DND-41 (cell line): ENCODE data around the gene CORO6.

Experiments
- ATAC-seq: fragments of 200-7000 bp; cut with Tn5 transposase; 3 replicates; pipeline ENCODE4 v1.9.1; 2021; ENCODE audit warnings: low read depth; ENCODE audit not compliant: insufficient read depth
- DNase-seq: peaks from one replicate; pipeline ENCODE4 v3.0.0-alpha.2; 2020
- H2AFZ ChIP-seq: 2 replicates; pipeline ENCODE4 v1.6.0; 2012; ENCODE audit warnings: low read depth, low read length
- H3K27ac ChIP-seq: 2 replicates; pipeline ENCODE4 v1.5.1; 2012; ENCODE audit warnings: low read length, inconsistent platforms
- H3K27me3 ChIP-seq: fragments of 200-600 bp; sonication (generic); 2 replicates; pipeline ENCODE4 v1.6.0; 2012; ENCODE audit warnings: low read length, mild to moderate bottlenecking, inconsistent platforms; ENCODE audit not compliant: insufficient read depth, poor library complexity
- H3K36me3 ChIP-seq: 2 replicates; pipeline ENCODE4 v1.5.1; 2012; ENCODE audit warnings: low read length, inconsistent platforms; ENCODE audit not compliant: insufficient read depth
- H3K4me1 ChIP-seq: 2 replicates; pipeline ENCODE4 v1.5.1; 2012; ENCODE audit warnings: mild to moderate bottlenecking, low read length; ENCODE audit not compliant: insufficient read depth
- H3K4me2 ChIP-seq: 2 replicates; pipeline ENCODE4 v1.6.0; 2012; ENCODE audit warnings: mild to moderate bottlenecking, moderate library complexity, low read length, inconsistent platforms; ENCODE audit not compliant: insufficient read depth
- H3K4me3 ChIP-seq, 2 experiments: fragments of 200-600 bp in 1 of 2; shearing (Covaris generic) in 1 of 2; 2 replicates each; pipeline ENCODE4 v1.5.1; 2012 to 2016; ENCODE audit warnings: inconsistent platforms in 2 of 2, low read length in 2 of 2, mild to moderate bottlenecking in 2 of 2, low read depth in 1 of 2, moderate library complexity in 1 of 2
- H3K79me2 ChIP-seq: 2 replicates; pipeline ENCODE4 v1.6.0; 2012; ENCODE audit warnings: low read length, inconsistent platforms; ENCODE audit not compliant: insufficient read depth
- H3K9ac ChIP-seq: 2 replicates; pipeline ENCODE4 v1.6.0; 2012; ENCODE audit warnings: low read depth, mild to moderate bottlenecking, inconsistent platforms, low read length, moderate library complexity
- H3K9me3 ChIP-seq: 2 replicates; pipeline ENCODE4 v1.5.1; 2012; ENCODE audit warnings: low read length, moderate library complexity, mild to moderate bottlenecking, inconsistent platforms; ENCODE audit not compliant: insufficient read depth, severe bottlenecking
- H4K20me1 ChIP-seq: 2 replicates; pipeline ENCODE4 v1.6.0; 2012; ENCODE audit warnings: low read length; ENCODE audit not compliant: insufficient read depth
- EZH2 ChIP-seq: IDR thresholded peaks from 3 replicates; pipeline ENCODE4 v1.6.1; 2012; ENCODE audit warnings: borderline replicate concordance, low read depth, mild to moderate bottlenecking, moderate library complexity, low read length, inconsistent platforms; ENCODE audit not compliant: severe bottlenecking
- TF ChIP-seq, protein P1 (sequence below): IDR thresholded peaks from 2 replicates; pipeline ENCODE4 v1.5.1; 2012; ENCODE audit warnings: borderline replicate concordance, low read length, moderate library complexity, mild to moderate bottlenecking; ENCODE audit not compliant: poor library complexity, severe bottlenecking; ENCODE audit errors: extremely low read depth

The CORO6 gene

DNA sequence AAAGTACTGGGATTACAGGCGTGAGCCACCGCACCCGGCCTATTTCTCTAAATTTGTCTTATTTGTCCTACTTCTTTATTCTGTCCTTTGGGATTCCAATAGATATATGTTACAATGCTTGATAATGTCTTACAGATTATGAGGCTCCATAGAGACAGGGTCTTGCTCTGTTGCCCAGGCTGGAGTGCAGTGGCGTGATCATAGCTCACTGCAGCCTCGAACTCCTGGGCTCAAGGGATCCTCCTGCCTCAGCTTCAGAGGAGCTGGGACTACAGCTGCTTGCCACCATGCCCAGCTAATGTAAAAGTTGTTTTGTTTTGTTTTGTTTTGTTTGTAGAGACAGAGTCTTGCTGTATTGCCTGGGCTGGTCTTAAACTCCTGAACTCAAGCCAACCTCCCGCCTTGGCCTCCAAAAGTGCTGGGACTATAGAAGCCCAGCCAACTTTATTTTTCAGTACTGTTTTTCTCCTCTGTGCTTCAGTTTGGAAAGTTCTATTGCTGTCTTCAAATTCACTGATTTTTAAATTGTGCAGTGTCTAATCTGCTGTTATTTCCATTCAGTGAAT, 19.5 kb downstream of the CORO6 start:
- Histone ChIP-seq H3K27me3 (no peaks in the 10 kb centered on the region), H3K27ac (no peak overlapping the region), H3K4me1 (no peaks in the 10 kb centered on the region), H3K9me3 (no peaks in the 10 kb centered on the region), H4K20me1 (peaks cover 13% of the 10 kb centered on the region), H3K4me3 (no peak overlapping the region), H3K9ac (no peak overlapping the region), H2AFZ (no peak overlapping the region), H3K4me2 (no peak overlapping the region), H3K79me2 (no peaks in the 10 kb centered on the region), H3K36me3 (no peaks in the 10 kb centered on the region)
- TF ChIP-seq, protein P1, sequence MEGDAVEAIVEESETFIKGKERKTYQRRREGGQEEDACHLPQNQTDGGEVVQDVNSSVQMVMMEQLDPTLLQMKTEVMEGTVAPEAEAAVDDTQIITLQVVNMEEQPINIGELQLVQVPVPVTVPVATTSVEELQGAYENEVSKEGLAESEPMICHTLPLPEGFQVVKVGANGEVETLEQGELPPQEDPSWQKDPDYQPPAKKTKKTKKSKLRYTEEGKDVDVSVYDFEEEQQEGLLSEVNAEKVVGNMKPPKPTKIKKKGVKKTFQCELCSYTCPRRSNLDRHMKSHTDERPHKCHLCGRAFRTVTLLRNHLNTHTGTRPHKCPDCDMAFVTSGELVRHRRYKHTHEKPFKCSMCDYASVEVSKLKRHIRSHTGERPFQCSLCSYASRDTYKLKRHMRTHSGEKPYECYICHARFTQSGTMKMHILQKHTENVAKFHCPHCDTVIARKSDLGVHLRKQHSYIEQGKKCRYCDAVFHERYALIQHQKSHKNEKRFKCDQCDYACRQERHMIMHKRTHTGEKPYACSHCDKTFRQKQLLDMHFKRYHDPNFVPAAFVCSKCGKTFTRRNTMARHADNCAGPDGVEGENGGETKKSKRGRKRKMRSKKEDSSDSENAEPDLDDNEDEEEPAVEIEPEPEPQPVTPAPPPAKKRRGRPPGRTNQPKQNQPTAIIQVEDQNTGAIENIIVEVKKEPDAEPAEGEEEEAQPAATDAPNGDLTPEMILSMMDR: no peak
- no peak for TF ChIP-seq EZH2
- no peak for DNase-seq
- ATAC-seq: no peak

GRCh38 chr17:29597361-29598172, 25.1 kb downstream of the CORO6 start:
- peaks cover 21% of the 10 kb centered on the region for H3K4me1 ChIP-seq
- ATAC-seq (no peak), DNase-seq (no peak)
- H3K9ac ChIP-seq: no peak overlapping the region
- H2AFZ ChIP-seq: no peak overlapping the region
- H3K27ac ChIP-seq: no peak overlapping the region
- H3K36me3 ChIP-seq: no peaks in the 10 kb centered on the region
- no peak overlapping the region for H3K4me2 ChIP-seq
- H3K79me2 ChIP-seq: peaks cover 8% of the 10 kb centered on the region; the same call in 1 of the 2 replicates
- peaks cover 37% of the 10 kb centered on the region for H4K20me1 ChIP-seq
- H3K4me3 ChIP-seq: no peak overlapping the region
- H3K27me3 ChIP-seq: peaks cover 6% of the 10 kb centered on the region
- H3K9me3 ChIP-seq: no peaks in the 10 kb centered on the region
- TF ChIP-seq, protein P1: no peak
- TF ChIP-seq EZH2: no peak

DNA sequence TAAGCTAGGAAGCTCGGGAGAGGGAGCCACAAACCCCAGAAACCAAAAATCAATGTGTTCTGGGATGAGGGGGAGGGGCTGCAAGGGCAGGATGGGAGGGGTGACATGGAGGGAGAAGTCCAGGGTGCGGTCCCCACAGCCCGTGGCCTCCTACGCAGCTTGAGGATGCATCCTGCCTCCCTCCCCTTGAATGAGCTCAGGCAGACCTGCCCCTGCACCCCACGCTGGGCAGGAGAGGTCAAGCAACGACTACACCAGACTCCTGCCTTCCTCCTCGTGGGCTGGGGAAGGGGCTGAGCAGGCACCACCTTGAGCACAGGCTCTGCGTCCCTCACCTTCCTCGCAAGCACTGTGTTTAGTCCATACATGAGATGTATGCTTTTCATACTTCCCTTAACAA, 25.9 kb downstream of the CORO6 start:
- H3K36me3 ChIP-seq: no peaks in the 10 kb centered on the region
- no peak overlapping the region for H3K4me3 ChIP-seq
- DNase-seq (no peak), ATAC-seq (no peak)
- H2AFZ ChIP-seq: no peak overlapping the region
- no peaks in the 10 kb centered on the region for H3K9me3 ChIP-seq
- H3K27ac ChIP-seq: no peak overlapping the region
- peaks cover 28% of the 10 kb centered on the region for H3K4me1 ChIP-seq
- peaks cover 6% of the 10 kb centered on the region for H3K27me3 ChIP-seq
- TF ChIP-seq, protein P1: no peak
- TF ChIP-seq EZH2: no peak
- peaks cover 37% of the 10 kb centered on the region for H4K20me1 ChIP-seq
- H3K79me2 ChIP-seq: peaks cover 8% of the 10 kb centered on the region; the same call in 1 of the 2 replicates
- no peak overlapping the region for H3K4me2 ChIP-seq
- H3K9ac ChIP-seq: no peak overlapping the region
